Bronchial epithelial cell (primary cell): ENCODE results near the gene CGB8. TPM values are rescaled to one million over a fixed set of nuclear protein-coding genes. Genes with fewer than 3 reads are reported as not detected.
A peak's percentile ranks its signal among the peaks of the same experiment; 100 is the strongest.
"Not testable (repeated sequence)": the region's sequence is repeated elsewhere in the genome, so short reads cannot be mapped to it uniquely, and the experiment has no call there.

Experiments used
- DNase-seq: peaks from one replicate; pipeline ENCODE4 v3.0.0-alpha.2; 2010; ENCODE audit warnings: low read depth
- FAIRE-seq: peaks from 2 replicates; lab custom pipeline; 2011; peaks lifted over from hg19 to GRCh38; lab: Jason Lieb, UNC
- H3K27me3 ChIP-seq: 2 replicates; pipeline ENCODE4 v1.5.1; 2011; ENCODE audit warnings: low read length; ENCODE audit not compliant: control insufficient read depth, insufficient read depth
- H3K36me3 ChIP-seq: 2 replicates; pipeline ENCODE4 v1.5.1; 2011; ENCODE audit warnings: low read length; ENCODE audit not compliant: control insufficient read depth, insufficient read depth
- H3K4me3 ChIP-seq: 2 replicates; pipeline ENCODE4 v1.5.1; 2011; ENCODE audit warnings: mild to moderate bottlenecking, low read depth, low read length, control low read depth
- total RNA-seq: library from RNA; depleted of rRNA; stranded (reverse); fragments of >200 nt; gene quantifications from 2 replicates; pipeline ENCODE4 v1.2.1, GENCODE V29; 2014
- TF ChIP-seq, protein P1 (sequence below): IDR thresholded peaks from 2 replicates; pipeline ENCODE4 v1.5.1; 2011; ENCODE audit warnings: mild to moderate bottlenecking, moderate library complexity, low read length, control low read depth, inconsistent platforms; ENCODE audit not compliant: insufficient read depth, severe bottlenecking

The CGB8 gene
- total RNA-seq, 1 donor from 2014 or later, result not detected

DNA sequence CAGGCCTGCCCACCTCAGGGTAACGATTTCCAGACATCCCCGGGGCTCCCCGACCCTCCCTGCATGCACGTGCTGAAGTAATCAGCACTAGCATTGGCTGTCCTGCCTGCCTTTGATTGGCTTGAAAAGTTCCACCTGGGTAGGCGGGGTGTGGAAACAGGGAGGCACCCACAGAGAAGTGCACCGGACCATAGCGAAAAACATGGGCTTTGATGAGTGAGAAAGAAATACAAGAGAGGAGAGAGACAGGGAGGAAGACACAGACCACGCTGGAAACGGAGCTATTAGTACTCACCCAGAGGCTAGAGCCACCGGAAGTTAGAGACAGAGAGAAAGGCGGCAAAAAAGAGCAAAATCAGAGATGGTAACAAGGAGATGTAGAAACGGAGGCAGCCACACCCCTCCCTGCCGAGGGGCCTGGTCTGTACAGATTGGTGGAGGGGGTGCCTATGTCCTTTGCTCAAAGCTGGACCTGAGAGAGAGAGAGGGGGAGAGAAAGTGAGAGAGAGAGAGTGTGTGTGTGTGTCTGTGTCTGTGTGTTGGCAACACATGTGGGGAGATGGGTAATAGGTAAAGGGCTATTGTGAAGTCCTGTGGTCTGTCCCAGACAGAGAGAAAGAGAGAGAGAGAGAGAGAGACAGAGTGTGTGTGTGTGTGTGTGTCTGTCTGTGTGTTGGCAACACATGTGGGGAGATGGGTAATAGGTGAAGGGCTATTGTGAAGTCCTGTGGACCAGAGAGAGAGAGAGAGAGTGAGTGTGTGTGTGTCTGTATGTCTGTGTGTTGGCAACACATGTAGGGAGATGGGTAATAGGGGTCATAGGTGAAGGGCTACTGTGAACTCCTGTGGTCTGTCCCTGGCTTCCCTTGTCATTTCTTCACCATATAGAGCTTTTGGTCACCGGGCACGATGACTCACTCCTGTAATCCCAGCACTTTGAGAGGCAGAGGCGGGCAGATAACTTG, 27.7 kb downstream of the CGB8 start:
- DNase-seq, result no peak
- FAIRE-seq, result no peak
- H3K36me3 ChIP-seq, result peaks cover under 1% of the 10 kb centered on the region
- no peak overlapping the region for H3K4me3 ChIP-seq
- H3K27me3 ChIP-seq, result no peaks in the 10 kb centered on the region
- TF ChIP-seq, protein P1, sequence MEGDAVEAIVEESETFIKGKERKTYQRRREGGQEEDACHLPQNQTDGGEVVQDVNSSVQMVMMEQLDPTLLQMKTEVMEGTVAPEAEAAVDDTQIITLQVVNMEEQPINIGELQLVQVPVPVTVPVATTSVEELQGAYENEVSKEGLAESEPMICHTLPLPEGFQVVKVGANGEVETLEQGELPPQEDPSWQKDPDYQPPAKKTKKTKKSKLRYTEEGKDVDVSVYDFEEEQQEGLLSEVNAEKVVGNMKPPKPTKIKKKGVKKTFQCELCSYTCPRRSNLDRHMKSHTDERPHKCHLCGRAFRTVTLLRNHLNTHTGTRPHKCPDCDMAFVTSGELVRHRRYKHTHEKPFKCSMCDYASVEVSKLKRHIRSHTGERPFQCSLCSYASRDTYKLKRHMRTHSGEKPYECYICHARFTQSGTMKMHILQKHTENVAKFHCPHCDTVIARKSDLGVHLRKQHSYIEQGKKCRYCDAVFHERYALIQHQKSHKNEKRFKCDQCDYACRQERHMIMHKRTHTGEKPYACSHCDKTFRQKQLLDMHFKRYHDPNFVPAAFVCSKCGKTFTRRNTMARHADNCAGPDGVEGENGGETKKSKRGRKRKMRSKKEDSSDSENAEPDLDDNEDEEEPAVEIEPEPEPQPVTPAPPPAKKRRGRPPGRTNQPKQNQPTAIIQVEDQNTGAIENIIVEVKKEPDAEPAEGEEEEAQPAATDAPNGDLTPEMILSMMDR, result no peak

DNA sequence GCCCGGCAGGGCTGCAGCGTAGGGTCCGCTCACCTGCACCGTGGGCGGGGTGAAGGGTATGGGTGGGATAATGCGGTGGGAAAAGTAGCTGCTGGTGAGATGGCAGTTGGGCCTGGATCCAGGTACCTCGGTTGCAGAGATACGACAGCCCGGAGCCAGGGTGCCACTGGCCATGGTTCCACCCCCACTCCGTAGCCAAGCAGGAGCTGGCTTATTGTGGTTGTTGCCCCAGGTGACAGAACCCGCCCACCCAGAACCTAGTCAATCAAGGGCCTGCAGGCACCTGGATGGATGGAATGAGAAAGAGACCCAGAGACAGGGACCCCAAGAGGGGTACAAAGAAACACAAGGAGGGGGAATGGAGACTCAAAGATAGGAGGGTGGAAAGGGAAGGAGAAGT, 28.6 kb downstream of the CGB8 start:
- TF ChIP-seq, protein P1, result no peak
- H3K36me3 ChIP-seq, result peaks cover 4% of the 10 kb centered on the region
- H3K27me3 ChIP-seq, result no peaks in the 10 kb centered on the region
- FAIRE-seq (no peak), DNase-seq (no peak)
- H3K4me3 ChIP-seq, result no peak overlapping the region

DNA sequence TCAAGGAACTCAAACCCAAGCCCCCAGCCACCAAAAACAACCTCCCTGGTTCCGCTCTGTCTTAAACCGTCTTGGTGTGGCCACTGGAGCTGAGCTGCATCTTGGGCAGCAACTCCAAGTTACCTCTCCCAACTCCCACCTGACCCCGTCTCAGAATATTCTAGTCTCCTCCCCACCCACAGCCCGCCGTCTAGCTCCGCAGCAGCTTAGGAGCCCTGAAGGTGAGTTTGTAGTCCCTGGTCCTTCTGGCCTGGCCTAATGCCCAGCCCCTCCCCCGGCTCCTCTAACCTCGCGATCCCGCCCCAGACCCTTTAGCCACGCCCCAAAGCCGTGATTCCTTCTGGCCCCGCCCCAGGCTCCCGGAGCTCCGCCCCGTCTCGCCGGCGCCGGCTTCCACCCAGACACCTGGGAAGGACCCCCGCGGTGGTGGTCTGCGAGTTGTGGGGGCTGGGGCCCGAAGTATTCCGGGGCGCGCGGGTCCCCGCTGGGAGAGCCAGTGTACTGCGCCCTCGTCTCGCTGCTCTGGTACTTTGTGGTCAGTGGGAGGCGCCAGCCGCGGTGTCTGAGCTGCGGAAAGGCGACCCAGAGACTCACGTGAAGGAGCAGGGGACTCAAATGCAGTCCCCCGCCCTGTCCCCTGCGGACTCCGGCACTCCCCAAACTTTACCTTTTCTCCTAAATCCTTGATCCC, 29.5 kb downstream of the CGB8 start:
- peaks cover 5% of the 10 kb centered on the region for H3K36me3 ChIP-seq
- FAIRE-seq (no peak), DNase-seq (no peak)
- H3K4me3 ChIP-seq, result peak overlapping the region; percentile 36
- no peaks in the 10 kb centered on the region for H3K27me3 ChIP-seq
- TF ChIP-seq, protein P1, result peak; percentile 26

DNA sequence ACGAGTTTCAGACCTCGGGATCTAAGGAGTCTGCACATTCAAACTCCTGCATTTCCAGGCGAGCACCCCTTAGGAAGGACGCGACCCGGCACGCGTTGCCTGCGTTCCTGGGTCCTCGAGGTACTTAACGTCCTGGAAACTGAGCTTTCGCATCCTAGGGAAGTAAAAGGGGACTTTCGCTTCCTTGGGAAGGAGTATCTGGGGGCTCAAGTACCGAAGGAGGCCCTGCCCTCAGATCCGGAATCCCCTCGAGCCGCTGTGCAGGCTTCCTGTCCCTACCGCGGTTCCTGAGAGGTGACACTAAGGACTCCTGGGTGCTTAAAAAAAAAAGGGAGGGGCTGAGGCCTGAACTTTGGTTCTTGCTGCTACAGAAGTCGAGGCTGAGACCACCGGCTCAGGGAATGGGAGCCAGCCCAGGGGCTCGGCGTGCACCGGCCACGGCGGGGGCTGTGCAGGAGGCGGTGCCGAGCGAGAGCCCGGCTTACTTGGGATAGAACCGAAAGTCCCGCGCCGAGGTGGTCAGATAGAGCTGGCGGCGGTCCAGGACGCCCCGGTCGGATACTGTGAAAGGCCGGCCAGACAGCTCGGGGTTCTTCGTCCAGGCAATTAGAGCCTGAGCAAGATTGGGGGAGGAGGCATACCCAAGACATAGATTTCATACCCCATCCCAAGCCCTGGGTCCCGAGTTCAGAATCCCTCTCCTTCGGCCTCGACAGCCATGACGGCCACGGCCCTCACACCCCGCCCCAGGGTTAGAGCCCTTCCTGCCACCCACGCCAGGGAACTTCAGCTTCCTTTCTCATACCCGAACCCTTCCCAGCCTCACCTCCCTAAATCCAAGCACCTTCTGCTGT, 30.3 kb downstream of the CGB8 start:
- peak; percentile 66 for FAIRE-seq
- not testable (repeated sequence) for DNase-seq

DNA sequence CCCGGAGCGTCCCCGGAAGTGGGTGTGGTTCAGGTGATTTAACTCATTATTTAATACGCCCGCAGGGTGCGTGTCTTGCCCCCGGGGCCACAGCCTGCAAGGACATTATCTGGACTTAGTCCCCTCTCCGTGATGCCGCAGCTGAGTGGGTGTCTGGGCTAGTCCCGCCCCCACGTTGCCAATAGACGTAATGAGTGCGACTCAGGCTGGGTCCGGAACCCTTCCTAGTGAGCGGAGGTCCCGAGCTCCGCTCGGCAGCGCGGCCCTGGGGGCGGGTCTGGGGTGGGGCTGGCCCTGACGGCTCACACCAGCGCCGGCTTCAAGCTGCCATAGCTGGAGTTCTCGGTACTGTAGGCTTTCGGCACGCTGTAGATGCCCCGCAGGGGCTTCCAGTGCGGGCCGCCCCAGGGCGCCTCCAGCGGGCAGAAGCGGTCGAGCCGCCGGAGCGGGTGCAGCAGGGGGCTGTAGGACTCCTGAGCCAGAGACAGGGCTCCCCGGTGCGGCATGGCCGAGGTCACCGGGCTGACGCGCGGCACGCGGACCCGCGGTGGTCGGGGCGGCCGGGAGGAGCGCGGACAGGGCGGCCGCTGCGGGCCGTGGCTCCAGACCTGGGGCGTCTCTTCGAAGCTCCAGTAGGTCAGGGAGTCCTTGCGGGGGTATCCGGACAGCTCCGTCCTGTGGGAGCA, 31.1 kb downstream of the CGB8 start:
- no peak for FAIRE-seq
- no peak for DNase-seq
- no peaks in the 10 kb centered on the region for H3K27me3 ChIP-seq
- peak overlapping the region; percentile 36 for H3K4me3 ChIP-seq
- TF ChIP-seq, protein P1, result peak; percentile 66
- H3K36me3 ChIP-seq, result peaks cover 5% of the 10 kb centered on the region

More for the DNA sequence above, 30.3 kb downstream of the CGB8 start:
- not testable (repeated sequence) for H3K36me3 ChIP-seq, H3K27me3 ChIP-seq
- peak overlapping the region; percentile 36 for H3K4me3 ChIP-seq
